Coronary artery (tissue), 2 donors: Measurements from ENCODE around the gene POMC.
A peak's percentile ranks its signal among the peaks of the same experiment; 100 is the strongest.

Experiments used
- DNase-seq: peaks from one replicate; pipeline ENCODE4 v3.0.0-alpha.2; 2017; ENCODE audit warnings: low spot score
- H3K27ac ChIP-seq, 2 donors: fragments of 200-600 bp; sonication (generic); one replicate each; pipeline ENCODE4 v1.5.1; 2016 to 2019
- H3K4me3 ChIP-seq: fragments of 200-600 bp; sonication (generic); 2 replicates; pipeline ENCODE4 v1.5.1; 2016; ENCODE audit warnings: mild to moderate bottlenecking, moderate library complexity
- CTCF ChIP-seq: fragments of 200-600 bp; sonication (generic); IDR thresholded peaks from one replicate; pipeline ENCODE4 v1.5.1; 2019; ENCODE audit warnings: antibody characterized with exemption

POMC gene

GRCh38 chr2:25204190-25204838 is 35.9 kb upstream of the POMC start:
- Histone ChIP-seq H3K27ac (no peak overlapping the region), H3K4me3 (peak overlapping the region; percentile 63)
- no peak for TF ChIP-seq CTCF
- no peak for DNase-seq

- no peak overlapping the region for H3K4me3 ChIP-seq
- no peak overlapping the region for H3K27ac ChIP-seq
- no peak for DNase-seq
- no peak for TF ChIP-seq CTCF
Observed at GRCh38 chr2:25202275-25202674, 33.9 kb upstream of the POMC start.

GRCh38 chr2:25201794-25202193 is 33.4 kb upstream of the POMC start:
- no peak for TF ChIP-seq CTCF

GRCh38 chr2:25201265-25201664 is 32.9 kb upstream of the POMC start:
- H3K27ac ChIP-seq = no peak overlapping the region
- no peak for TF ChIP-seq CTCF
- no peak for DNase-seq
- H3K4me3 ChIP-seq = no peak overlapping the region

More at GRCh38 chr2:25201794-25202193, 33.4 kb upstream of the POMC start:
- H3K4me3 ChIP-seq = no peak overlapping the region
- no peak overlapping the region for H3K27ac ChIP-seq
- no peak for DNase-seq

GRCh38 chr2:25198576-25198975 is 30.2 kb upstream of the POMC start:
- DNase-seq = no peak
- Histone ChIP-seq H3K4me3 (no peak overlapping the region), H3K27ac (no peak overlapping the region)
- TF ChIP-seq CTCF = no peak

GRCh38 chr2:25198209-25198525 is 29.8 kb upstream of the POMC start:
- Histone ChIP-seq H3K4me3 (no peak overlapping the region), H3K27ac (no peak overlapping the region)
- TF ChIP-seq CTCF = no peak
- DNase-seq = no peak

GRCh38 chr2:25197336-25198208 is 29.2 kb upstream of the POMC start:
- Histone ChIP-seq H3K4me3 (no peak overlapping the region), H3K27ac (no peak overlapping the region)
- no peak for DNase-seq
- TF ChIP-seq CTCF = no peak
